GM21723 (cell line): Measurements from ENCODE around the gene COQ5.

Experiments used
- ATAC-seq: cut with Tn5 transposase; IDR thresholded peaks from one replicate; pipeline ENCODE4 v1.9.1; 2021; ENCODE audit warnings: mild to moderate bottlenecking, moderate library complexity; ENCODE audit not compliant: unreplicated experiment

Gene COQ5

GRCh38 chr12:120460157-120460556, 68.8 kb downstream of the COQ5 start:
- ATAC-seq: no peak

- no peak for ATAC-seq
Observed at GRCh38 chr12:120457133-120457532, 71.8 kb downstream of the COQ5 start.

- ATAC-seq: no peak
Observed at GRCh38 chr12:120455302-120455701, 73.7 kb downstream of the COQ5 start.

DNA sequence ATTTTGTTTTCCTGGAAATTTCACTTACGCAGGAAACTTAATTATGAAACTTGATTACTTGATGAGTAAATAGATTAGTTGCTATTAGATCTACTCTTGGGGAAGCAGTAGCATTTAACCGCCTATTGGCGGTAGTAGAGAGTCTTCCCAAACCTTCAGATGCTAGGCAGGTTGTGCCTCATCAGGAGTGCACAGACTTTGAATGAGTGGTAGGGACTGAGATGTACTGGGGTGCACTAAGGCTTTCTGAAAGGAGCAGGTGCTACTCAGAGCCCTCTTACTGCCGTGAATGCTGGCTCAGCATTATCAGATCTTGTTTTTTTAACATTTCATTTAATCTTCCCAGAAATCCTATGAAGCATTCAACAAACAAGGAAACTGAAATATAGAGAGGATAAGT, 75.0 kb downstream of the COQ5 start:
- ATAC-seq: peak; percentile 61
